Measurements from ENCODE around the gene GPSM1.
A peak's percentile ranks its signal among the peaks of the same experiment; 100 is the strongest.

GPSM1 gene

DNA sequence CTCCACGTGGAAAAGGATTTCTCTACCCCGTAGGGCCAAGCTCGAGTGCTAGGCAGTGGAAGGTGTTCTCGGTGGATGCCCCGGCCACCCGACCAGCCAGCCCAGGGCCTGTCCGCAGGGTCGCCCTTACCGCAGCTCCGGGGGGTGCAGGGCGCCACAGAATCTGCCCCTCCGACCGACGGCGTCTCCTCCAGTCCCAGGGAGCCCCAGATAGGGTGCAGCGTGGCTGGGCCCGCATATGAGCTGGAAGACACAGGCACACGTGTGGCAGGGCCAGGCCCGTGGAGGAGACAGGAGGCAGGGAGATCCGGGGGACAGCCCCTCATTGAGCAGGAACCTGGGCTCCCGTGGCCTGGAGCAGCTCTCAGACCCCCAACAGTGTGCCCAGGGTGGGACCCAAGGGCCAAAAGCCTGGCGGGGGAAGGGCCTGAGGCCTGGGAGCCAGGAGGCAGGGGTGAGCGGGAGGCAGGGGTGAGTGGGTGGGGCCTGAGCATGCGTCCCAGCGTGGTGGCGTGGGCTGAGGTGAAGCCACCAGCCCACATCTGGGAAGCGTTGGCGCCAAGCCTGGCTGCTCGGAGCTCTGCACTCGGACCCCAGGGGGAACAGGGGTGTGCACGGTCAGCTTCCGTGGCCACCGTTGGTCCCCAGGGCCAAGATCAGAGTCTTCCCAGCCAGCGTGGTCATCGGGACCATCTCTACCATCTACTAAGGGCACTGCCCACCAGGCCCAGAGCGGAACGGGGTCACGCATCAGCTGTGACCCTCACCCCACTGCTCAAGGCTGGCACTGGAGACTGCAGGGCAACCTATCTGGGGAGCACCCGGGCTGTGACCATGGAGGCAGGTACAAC is 45.7 kb upstream of the GPSM1 start:
- H3K4me3 ChIP-seq (ENCODE audit: control insufficient read depth, low read depth, low read length): no peak overlapping the region
- DNase-seq (ENCODE audit: low read depth): no peak
- TF ChIP-seq, protein P1, sequence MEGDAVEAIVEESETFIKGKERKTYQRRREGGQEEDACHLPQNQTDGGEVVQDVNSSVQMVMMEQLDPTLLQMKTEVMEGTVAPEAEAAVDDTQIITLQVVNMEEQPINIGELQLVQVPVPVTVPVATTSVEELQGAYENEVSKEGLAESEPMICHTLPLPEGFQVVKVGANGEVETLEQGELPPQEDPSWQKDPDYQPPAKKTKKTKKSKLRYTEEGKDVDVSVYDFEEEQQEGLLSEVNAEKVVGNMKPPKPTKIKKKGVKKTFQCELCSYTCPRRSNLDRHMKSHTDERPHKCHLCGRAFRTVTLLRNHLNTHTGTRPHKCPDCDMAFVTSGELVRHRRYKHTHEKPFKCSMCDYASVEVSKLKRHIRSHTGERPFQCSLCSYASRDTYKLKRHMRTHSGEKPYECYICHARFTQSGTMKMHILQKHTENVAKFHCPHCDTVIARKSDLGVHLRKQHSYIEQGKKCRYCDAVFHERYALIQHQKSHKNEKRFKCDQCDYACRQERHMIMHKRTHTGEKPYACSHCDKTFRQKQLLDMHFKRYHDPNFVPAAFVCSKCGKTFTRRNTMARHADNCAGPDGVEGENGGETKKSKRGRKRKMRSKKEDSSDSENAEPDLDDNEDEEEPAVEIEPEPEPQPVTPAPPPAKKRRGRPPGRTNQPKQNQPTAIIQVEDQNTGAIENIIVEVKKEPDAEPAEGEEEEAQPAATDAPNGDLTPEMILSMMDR (conservative IDR thresholded peaks at IDR 0.05; ENCODE audit: control insufficient read depth, insufficient read depth, low read depth, low read length): no peak

DNA sequence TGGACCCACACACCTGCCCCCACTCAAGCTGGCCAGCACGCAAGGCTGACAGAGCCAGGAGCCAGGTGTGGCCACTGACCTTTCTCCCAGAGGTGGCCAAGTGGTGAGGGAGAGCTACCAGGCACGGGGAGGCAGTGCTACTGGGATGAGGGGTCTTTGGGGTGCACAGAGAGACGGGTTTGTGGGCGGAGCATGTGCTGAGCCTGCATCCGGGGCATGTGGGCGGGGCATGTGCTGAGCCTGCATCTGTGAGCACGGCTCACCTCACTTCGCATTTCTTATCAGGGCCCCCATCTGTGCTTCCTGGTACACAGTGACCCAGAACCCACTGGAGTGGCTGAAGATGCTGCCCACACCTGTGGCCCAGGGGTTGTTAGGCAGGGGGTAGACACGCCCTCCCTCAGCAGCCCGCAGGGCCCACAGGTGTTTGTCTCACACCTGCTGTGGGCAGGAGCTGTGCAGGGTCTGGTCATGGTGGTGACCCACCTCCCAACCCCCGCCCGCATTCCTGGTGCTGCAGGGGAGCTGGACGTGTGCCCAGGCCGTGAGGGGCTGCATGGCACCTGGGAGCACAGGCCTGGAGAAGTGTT is 45.0 kb upstream of the GPSM1 start:
- TF ChIP-seq, protein P1 (conservative IDR thresholded peaks at IDR 0.05; ENCODE audit: control insufficient read depth, insufficient read depth, low read depth, low read length): no peak
- DNase-seq (ENCODE audit: low read depth): no peak
- no peak overlapping the region for H3K4me3 ChIP-seq (ENCODE audit: control insufficient read depth, low read depth, low read length)

DNA sequence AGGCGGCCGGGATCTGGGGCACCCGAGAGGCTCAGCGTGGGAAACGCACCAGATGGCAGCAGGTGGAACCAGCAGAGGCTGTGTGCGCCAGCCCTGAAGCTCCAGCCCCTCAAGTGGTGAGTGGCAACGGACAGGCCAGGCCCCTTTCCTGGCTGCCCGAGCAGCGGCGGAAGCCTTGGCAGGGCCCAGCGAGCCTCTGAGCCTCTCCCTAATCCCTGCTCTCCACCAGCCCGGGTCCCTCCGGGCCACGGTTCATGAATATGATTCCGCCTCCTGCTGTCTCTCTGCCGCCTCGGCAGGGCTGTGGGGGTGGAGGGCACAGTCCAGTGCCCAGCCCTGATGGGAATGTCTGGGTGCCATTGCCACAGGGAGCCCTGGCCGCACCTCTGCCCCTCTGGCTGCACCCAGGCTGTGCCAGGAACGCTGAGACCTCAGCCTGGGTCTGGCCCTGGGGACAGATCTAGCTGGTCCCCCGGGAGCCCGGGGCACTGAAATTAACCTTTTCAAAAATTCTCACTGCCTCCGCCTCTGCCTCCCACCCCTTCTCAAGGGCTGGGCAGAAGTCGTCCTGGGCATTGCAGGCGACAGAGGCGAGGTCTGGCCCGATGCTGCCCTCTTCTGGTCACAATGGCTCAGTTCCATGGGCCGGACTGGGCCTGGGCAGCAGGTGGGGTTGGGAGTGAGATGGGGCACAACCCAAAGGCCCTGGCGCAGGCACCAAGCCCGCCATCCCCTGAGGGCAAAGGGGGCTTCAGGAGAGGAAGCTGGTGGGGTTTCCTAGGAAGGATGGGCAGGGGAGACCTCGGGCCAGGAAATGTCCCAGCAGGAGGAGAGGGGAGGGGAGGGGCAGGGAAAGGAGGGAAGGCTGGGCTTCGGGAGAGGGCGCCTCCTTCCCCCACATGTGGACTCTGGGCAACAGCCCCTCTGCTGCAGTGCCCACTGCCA is 43.8 kb upstream of the GPSM1 start:
- TF ChIP-seq, protein P1 (conservative IDR thresholded peaks at IDR 0.05; ENCODE audit: control insufficient read depth, insufficient read depth, low read depth, low read length): peak; percentile 77
- no peak overlapping the region for H3K4me3 ChIP-seq (ENCODE audit: control insufficient read depth, low read depth, low read length)
- DNase-seq (ENCODE audit: low read depth): peak; percentile 56

DNA sequence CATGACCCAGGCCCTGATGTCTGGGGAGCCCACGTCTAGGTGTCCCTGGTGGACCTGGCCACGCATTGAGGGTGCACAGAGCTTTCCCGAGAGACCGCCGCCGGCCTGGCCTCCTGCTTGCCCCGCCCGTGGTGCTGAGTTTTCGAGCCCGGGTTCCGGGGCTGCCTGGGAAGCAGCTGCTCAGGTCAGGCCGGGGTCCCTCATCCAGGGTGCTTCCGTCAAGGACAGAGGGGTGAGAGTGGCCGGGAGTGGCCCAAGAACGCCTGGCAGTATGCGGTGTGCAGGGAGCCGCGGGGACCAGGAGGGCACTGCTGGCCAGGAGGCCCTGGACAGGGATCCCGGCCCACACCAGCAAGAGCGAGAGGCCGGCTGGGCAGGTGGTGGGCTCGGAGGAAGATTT is 43.0 kb upstream of the GPSM1 start:
- H3K4me3 ChIP-seq (ENCODE audit: control insufficient read depth, low read depth, low read length): no peak overlapping the region
- DNase-seq (ENCODE audit: low read depth): no peak
- TF ChIP-seq, protein P1 (conservative IDR thresholded peaks at IDR 0.05; ENCODE audit: control insufficient read depth, insufficient read depth, low read depth, low read length): no peak

DNA sequence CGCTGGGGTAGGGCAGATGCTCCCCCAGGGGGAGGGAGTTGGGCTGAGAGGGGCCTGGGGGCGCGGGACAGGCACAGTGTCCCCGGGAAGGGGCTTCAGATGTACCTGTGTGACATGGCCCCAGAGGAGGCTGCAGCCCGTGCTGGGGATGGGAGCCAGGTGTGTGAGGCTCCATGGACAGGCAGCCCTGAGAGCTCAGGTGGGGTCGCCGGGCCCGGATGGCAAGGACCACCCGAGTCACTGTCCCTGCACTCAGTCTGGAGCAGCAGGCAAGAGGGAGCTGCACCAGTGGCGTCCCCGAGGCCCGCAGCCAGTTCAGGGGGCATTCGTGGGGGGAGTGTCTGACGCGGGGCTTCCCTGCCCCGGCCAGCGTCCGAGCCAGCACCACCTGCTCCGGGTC is 42.4 kb upstream of the GPSM1 start:
- TF ChIP-seq, protein P1 (conservative IDR thresholded peaks at IDR 0.05; ENCODE audit: control insufficient read depth, insufficient read depth, low read depth, low read length): no peak
- DNase-seq (ENCODE audit: low read depth): no peak
- no peak overlapping the region for H3K4me3 ChIP-seq (ENCODE audit: control insufficient read depth, low read depth, low read length)

Measured in fibroblast of mammary gland (primary cell).